Activated CD8-positive, alpha-beta T cell treated with anti-CD3 and anti-CD28 coated beads for 36 hours (primary cell): Measurements from ENCODE around the gene RALY. TPM values are rescaled to one million over a fixed set of nuclear protein-coding genes. Genes with fewer than 3 reads are reported as not detected.

Experiments used
- ATAC-seq: fragments of 200-7000 bp; cut with Tn5 transposase; one replicate; pipeline ENCODE4 v1.10.0; 2021; ENCODE audit warnings: mild to moderate bottlenecking, moderate library complexity
- CTCF ChIA-PET: fragments of 350-600 bp; sonication (Branson Sonifier 250); formaldehyde crosslinking; loops from one replicate; lab custom pipeline; 2021; ENCODE audit warnings: antibody characterized with exemption; lab: Charles Lee
- POLR2A ChIA-PET: fragments of 350-600 bp; sonication (Branson Sonifier 250); formaldehyde crosslinking; loops from one replicate; lab custom pipeline; 2021; ENCODE audit warnings: antibody characterized with exemption; lab: Charles Lee
- DNase-seq: peaks from one replicate; pipeline ENCODE4 v3.0.0-alpha.2; 2020
- H3K27ac Mint-ChIP-seq: one replicate; pipeline ENCODE4 v1.8.0; 2021; ENCODE audit warnings: mild to moderate bottlenecking, mixed read lengths
- H3K27me3 Mint-ChIP-seq: one replicate; pipeline ENCODE4 v1.8.0; 2021; ENCODE audit warnings: mixed read lengths
- H3K36me3 Mint-ChIP-seq: one replicate; pipeline ENCODE4 v1.8.0; 2021; ENCODE audit warnings: low read depth, mixed read lengths
- H3K4me1 Mint-ChIP-seq: one replicate; pipeline ENCODE4 v1.8.0; 2021; ENCODE audit warnings: low read depth, mixed read lengths
- H3K4me3 Mint-ChIP-seq: one replicate; pipeline ENCODE4 v1.8.0; 2021; ENCODE audit warnings: mild to moderate bottlenecking, moderate library complexity, mixed read lengths
- H3K9me3 Mint-ChIP-seq: one replicate; pipeline ENCODE4 v1.8.0; 2021; ENCODE audit warnings: mixed read lengths
- intact Hi-C: fragments of 100-400 bp; cut with micrococcal nuclease; formaldehyde crosslinking; loops from one replicate; pipeline ENCODE4 v1.10.0; 2022
- total RNA-seq, 2 experiments: library from RNA; stranded (reverse); gene quantifications; one replicate each; pipeline ENCODE4 v1.2.3, GENCODE V29; 2021
- TF ChIP-seq, protein P1 (sequence below): fragments of 200-600 bp; IDR thresholded peaks from one replicate; pipeline ENCODE4 v1.8.0; 2022; ENCODE audit warnings: antibody characterized with exemption, mild to moderate bottlenecking

RALY gene
- total RNA-seq, 2 experiments from 2014 or later, result 151 to 153 TPM

DNA sequence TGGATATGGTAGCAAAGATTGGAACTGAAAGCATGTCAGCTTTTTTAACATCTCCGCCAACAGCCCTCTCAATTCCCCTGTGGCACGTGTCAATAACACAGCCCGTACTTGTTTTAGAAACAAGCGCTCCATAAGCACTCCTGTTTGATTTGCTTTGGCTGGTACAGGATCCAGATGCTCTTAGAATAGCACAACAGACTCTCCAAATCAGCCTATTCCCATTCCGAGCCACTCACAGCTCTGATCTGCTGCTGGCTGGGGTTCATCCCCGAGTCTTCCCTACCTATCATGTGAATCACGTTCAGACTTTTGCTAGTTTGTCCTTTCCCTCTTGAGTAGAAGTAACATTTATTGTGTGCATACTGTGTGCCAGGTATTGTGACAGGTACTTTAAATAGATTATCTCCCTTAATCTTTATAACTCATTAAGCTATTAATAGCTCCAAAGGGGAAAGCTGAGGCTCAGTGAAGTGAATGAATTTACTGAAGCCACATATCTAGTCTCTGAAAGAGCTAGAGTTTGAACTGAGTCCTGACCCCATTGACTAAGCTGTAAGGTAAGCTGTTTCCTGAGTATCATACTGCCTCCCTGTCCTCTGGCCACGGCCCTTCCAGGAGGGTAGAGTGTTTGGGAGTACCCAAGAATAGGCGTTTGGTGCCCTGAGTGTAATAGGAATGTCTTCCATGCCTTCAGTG is 46.7 kb downstream of the RALY start:
- Mint-ChIP-seq H3K4me3 (no peak overlapping the region), H3K4me1 (peaks cover 83% of the 10 kb centered on the region), H3K9me3 (no peaks in the 10 kb centered on the region), H3K27ac (no peak overlapping the region), H3K27me3 (no peaks in the 10 kb centered on the region), H3K36me3 (peaks cover 4% of the 10 kb centered on the region)
- TF ChIP-seq, protein P1, sequence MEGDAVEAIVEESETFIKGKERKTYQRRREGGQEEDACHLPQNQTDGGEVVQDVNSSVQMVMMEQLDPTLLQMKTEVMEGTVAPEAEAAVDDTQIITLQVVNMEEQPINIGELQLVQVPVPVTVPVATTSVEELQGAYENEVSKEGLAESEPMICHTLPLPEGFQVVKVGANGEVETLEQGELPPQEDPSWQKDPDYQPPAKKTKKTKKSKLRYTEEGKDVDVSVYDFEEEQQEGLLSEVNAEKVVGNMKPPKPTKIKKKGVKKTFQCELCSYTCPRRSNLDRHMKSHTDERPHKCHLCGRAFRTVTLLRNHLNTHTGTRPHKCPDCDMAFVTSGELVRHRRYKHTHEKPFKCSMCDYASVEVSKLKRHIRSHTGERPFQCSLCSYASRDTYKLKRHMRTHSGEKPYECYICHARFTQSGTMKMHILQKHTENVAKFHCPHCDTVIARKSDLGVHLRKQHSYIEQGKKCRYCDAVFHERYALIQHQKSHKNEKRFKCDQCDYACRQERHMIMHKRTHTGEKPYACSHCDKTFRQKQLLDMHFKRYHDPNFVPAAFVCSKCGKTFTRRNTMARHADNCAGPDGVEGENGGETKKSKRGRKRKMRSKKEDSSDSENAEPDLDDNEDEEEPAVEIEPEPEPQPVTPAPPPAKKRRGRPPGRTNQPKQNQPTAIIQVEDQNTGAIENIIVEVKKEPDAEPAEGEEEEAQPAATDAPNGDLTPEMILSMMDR, result no peak
- ChIA-PET POLR2A (interaction anchor here (1.5 kb wide), 1 partner anchor 14 kb away, joined by 3 read pairs; no protein-coding TSS in a partner anchor), CTCF (no interaction called here)
- intact Hi-C loops, result no loop called here
- DNase-seq (no peak), ATAC-seq (no peak)

GRCh38 chr20:34041226-34041625 is 47.5 kb downstream of the RALY start:
- peaks cover 4% of the 10 kb centered on the region for H3K36me3 Mint-ChIP-seq
- ChIA-PET POLR2A (interaction anchor here (0.6 to 1.5 kb wide), 2 partner anchors 14 to 58 kb away, joined by 3 read pairs; no protein-coding TSS in a partner anchor), CTCF (no interaction called here)
- H3K9me3 Mint-ChIP-seq, result no peaks in the 10 kb centered on the region
- no peak for ATAC-seq
- DNase-seq, result no peak
- H3K4me3 Mint-ChIP-seq, result no peak overlapping the region
- peaks cover 80% of the 10 kb centered on the region for H3K4me1 Mint-ChIP-seq
- no peaks in the 10 kb centered on the region for H3K27me3 Mint-ChIP-seq
- no peak overlapping the region for H3K27ac Mint-ChIP-seq
- TF ChIP-seq, protein P1, result no peak
- intact Hi-C loops, result no loop called here

DNA sequence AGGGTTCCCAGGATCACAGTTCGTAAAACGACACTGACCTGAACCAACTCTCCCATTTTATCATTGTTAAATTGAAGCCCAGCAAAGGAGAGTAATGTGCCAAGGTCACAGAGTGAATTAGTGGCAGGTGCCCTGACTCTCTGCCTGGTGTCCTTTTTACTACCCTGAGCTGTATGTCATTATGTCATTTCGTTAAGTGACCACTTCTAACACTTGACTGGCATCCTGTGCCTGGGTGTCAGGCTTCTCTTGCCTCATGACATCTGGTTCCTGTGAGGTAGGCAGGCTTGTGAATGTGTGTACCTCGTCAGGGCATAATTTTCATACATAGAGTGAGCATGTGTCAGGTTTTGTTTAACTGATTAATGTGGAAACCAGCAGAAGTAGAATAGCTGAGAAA is 48.6 kb downstream of the RALY start:
- no peak overlapping the region for H3K4me3 Mint-ChIP-seq
- ChIA-PET POLR2A (interaction anchor here (1.1 kb wide), 1 partner anchor 18 kb away, joined by 3 read pairs; no protein-coding TSS in a partner anchor), CTCF (interaction anchor here (0.9 to 1.8 kb wide), 2 partner anchors 12 to 20 kb away, joined by 3 to 5 read pairs; no protein-coding TSS in a partner anchor)
- peak; percentile 18 for DNase-seq
- H3K27me3 Mint-ChIP-seq, result no peaks in the 10 kb centered on the region
- intact Hi-C loops, result no loop called here
- peaks cover 4% of the 10 kb centered on the region for H3K36me3 Mint-ChIP-seq
- peak; percentile 71 for ATAC-seq
- H3K27ac Mint-ChIP-seq, result no peak overlapping the region
- H3K4me1 Mint-ChIP-seq, result peaks cover 73% of the 10 kb centered on the region
- TF ChIP-seq, protein P1, result no peak
- H3K9me3 Mint-ChIP-seq, result no peaks in the 10 kb centered on the region

GRCh38 chr20:34043025-34043424 is 49.3 kb downstream of the RALY start:
- H3K36me3 Mint-ChIP-seq, result peaks cover 2% of the 10 kb centered on the region
- TF ChIP-seq, protein P1, result no peak
- ChIA-PET CTCF (interaction anchor here (0.9 to 1.8 kb wide), 2 partner anchors 11 to 21 kb away, joined by 3 to 5 read pairs; no protein-coding TSS in a partner anchor), POLR2A (interaction anchor here (1.1 kb wide), 1 partner anchor 19 kb away, joined by 3 read pairs; no protein-coding TSS in a partner anchor)
- H3K27ac Mint-ChIP-seq, result no peak overlapping the region
- ATAC-seq (no peak), DNase-seq (no peak)
- no peaks in the 10 kb centered on the region for H3K9me3 Mint-ChIP-seq
- H3K4me1 Mint-ChIP-seq, result peaks cover 68% of the 10 kb centered on the region
- intact Hi-C loops, result no loop called here
- no peaks in the 10 kb centered on the region for H3K27me3 Mint-ChIP-seq
- H3K4me3 Mint-ChIP-seq, result no peak overlapping the region

DNA sequence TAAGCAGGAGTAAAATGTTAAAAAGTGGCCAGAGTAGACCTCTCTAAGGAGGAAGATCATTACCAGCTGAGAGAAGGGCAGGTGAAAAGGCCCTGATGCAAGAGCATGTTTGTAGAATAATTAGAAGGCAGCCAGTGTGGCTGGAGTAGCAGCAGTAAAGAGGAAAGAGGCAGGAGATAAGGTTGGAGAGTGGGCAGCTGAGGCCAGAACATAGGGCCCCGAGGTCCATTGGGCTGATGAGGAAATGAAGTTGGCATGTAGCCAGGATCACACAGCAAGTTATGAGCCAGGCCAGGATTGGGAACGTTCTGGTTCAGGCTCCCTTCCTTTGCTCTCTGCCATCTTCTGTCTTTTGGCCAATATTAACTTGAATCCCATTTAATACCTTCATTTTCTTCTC is 51.6 kb downstream of the RALY start:
- peaks cover 68% of the 10 kb centered on the region for H3K4me1 Mint-ChIP-seq
- CTCF ChIA-PET, result no interaction called here
- TF ChIP-seq, protein P1, result no peak

More for the DNA sequence above, 51.6 kb downstream of the RALY start:
- Mint-ChIP-seq H3K4me3 (no peak overlapping the region), H3K27ac (no peak overlapping the region), H3K9me3 (no peaks in the 10 kb centered on the region), H3K27me3 (no peaks in the 10 kb centered on the region), H3K36me3 (peaks cover 2% of the 10 kb centered on the region)
- DNase-seq (no peak), ATAC-seq (no peak)
- intact Hi-C loops, result no loop called here
- POLR2A ChIA-PET, result no interaction called here
